MM.1S (cell line): ENCODE measurements around the gene BCAS3.

Experiments
- DNase-seq: peaks from one replicate; pipeline ENCODE4 v3.0.0-alpha.2; 2015
- H2AFZ ChIP-seq: fragments of 300-600 bp; sonication (generic); 2 replicates; pipeline ENCODE4 v1.6.0; 2016; ENCODE audit warnings: antibody characterized with exemption, low read length
- H3F3A ChIP-seq: fragments of 300-600 bp; sonication (generic); 2 replicates; pipeline ENCODE4 v1.6.1; 2016; ENCODE audit warnings: mild to moderate bottlenecking, antibody characterized with exemption, low read length, moderate library complexity, mixed read lengths; ENCODE audit not compliant: insufficient read depth
- H3K27ac ChIP-seq: fragments of 300-600 bp; sonication (generic); 2 replicates; pipeline ENCODE4 v1.5.1; 2016; ENCODE audit warnings: mild to moderate bottlenecking, low read length
- H3K27me3 ChIP-seq: fragments of 300-600 bp; sonication (generic); replicated peaks from 2 replicates; pipeline ENCODE4 v1.6.0; 2016; ENCODE audit warnings: low read length; ENCODE audit not compliant: insufficient read depth
- H3K36me3 ChIP-seq: fragments of 300-600 bp; sonication (generic); replicated peaks from 2 replicates; pipeline ENCODE4 v1.6.1; 2016; ENCODE audit warnings: mild to moderate bottlenecking, low read length, mixed read lengths; ENCODE audit not compliant: insufficient read depth
- H3K4me1 ChIP-seq: fragments of 300-600 bp; sonication (generic); 2 replicates; pipeline ENCODE4 v1.6.1; 2016; ENCODE audit warnings: low read length, mixed read lengths
- H3K4me2 ChIP-seq: fragments of 300-600 bp; sonication (generic); 2 replicates; pipeline ENCODE4 v1.6.0; 2016; ENCODE audit warnings: low read depth, low read length
- H3K4me3 ChIP-seq: fragments of 300-600 bp; sonication (generic); 2 replicates; pipeline ENCODE4 v1.5.1; 2016; ENCODE audit warnings: low read length, mixed read lengths
- H3K79me2 ChIP-seq: fragments of 300-600 bp; sonication (generic); 2 replicates; pipeline ENCODE4 v1.6.1; 2016; ENCODE audit warnings: mixed run types, low read length, mixed read lengths
- H3K9ac ChIP-seq: fragments of 300-600 bp; sonication (generic); 2 replicates; pipeline ENCODE4 v1.6.1; 2016; ENCODE audit warnings: low read length, mixed read lengths
- H3K9me2 ChIP-seq: fragments of 300-600 bp; sonication (generic); replicated peaks from 2 replicates; pipeline ENCODE4 v1.6.1; 2016; ENCODE audit warnings: mild to moderate bottlenecking, low read length, mixed read lengths; ENCODE audit not compliant: insufficient read depth
- H3K9me3 ChIP-seq: fragments of 300-600 bp; sonication (generic); replicated peaks from 2 replicates; pipeline ENCODE4 v1.6.1; 2016; ENCODE audit warnings: mild to moderate bottlenecking, low read length, mixed read lengths; ENCODE audit not compliant: insufficient read depth
- H4K20me1 ChIP-seq: fragments of 300-600 bp; sonication (generic); 2 replicates; pipeline ENCODE4 v1.6.1; 2016; ENCODE audit warnings: mild to moderate bottlenecking, low read length, moderate library complexity, mixed read lengths; ENCODE audit not compliant: insufficient read depth
- CTCF ChIP-seq: fragments of 300-600 bp; sonication (generic); IDR thresholded peaks from 2 replicates; pipeline ENCODE4 v1.5.1; 2016; ENCODE audit warnings: antibody characterized with exemption, low read length, mixed read lengths
- EZH2 ChIP-seq: fragments of 300-600 bp; sonication (generic); optimal IDR thresholded peaks from 2 replicates; pipeline ENCODE3; 2017; ENCODE audit warnings: low read depth, mild to moderate bottlenecking, antibody characterized with exemption, low read length, mixed read lengths
- EZH2phosphoT487 ChIP-seq: fragments of 300-600 bp; sonication (generic); IDR thresholded peaks from 2 replicates; pipeline ENCODE4 v1.6.1; 2018; ENCODE audit warnings: antibody characterized with exemption, low read length

BCAS3 gene

GRCh38 chr17:61161615-61162134 lies 484.0 kb downstream of the BCAS3 start:
- H3K4me1 ChIP-seq: no peaks in the 10 kb centered on the region
- no peaks in the 10 kb centered on the region for H3K9me3 ChIP-seq
- DNase-seq: no peak
- H3K36me3 ChIP-seq: no peaks in the 10 kb centered on the region
- H3K79me2 ChIP-seq: no peaks in the 10 kb centered on the region
- TF ChIP-seq EZH2phosphoT487 (no peak), CTCF (no peak), EZH2 (no peak)
- no peak overlapping the region for H3K4me2 ChIP-seq
- no peaks in the 10 kb centered on the region for H3F3A ChIP-seq
- H3K9ac ChIP-seq: no peak overlapping the region
- H3K27ac ChIP-seq: no peak overlapping the region
- H3K9me2 ChIP-seq: no peaks in the 10 kb centered on the region
- no peak overlapping the region for H3K4me3 ChIP-seq
- no peaks in the 10 kb centered on the region for H4K20me1 ChIP-seq
- no peaks in the 10 kb centered on the region for H3K27me3 ChIP-seq
- no peak overlapping the region for H2AFZ ChIP-seq

- H3K4me3 ChIP-seq: no peak overlapping the region
- no peak overlapping the region for H3K9ac ChIP-seq
- H4K20me1 ChIP-seq: no peaks in the 10 kb centered on the region
- no peak for TF ChIP-seq EZH2
- TF ChIP-seq EZH2phosphoT487: no peak
- TF ChIP-seq CTCF: no peak
- H3K79me2 ChIP-seq: no peaks in the 10 kb centered on the region
- no peaks in the 10 kb centered on the region for H3K4me1 ChIP-seq
- H3K27me3 ChIP-seq: no peaks in the 10 kb centered on the region
- no peaks in the 10 kb centered on the region for H3K36me3 ChIP-seq
- H3K27ac ChIP-seq: no peak overlapping the region
- H3K9me3 ChIP-seq: no peaks in the 10 kb centered on the region
- H3K4me2 ChIP-seq: no peak overlapping the region
- H3F3A ChIP-seq: no peaks in the 10 kb centered on the region
- H2AFZ ChIP-seq: no peak overlapping the region
- H3K9me2 ChIP-seq: no peaks in the 10 kb centered on the region
- DNase-seq: no peak
Measured at GRCh38 chr17:61164517-61164916, 486.9 kb downstream of the BCAS3 start.

GRCh38 chr17:61167075-61167474 lies 489.4 kb downstream of the BCAS3 start:
- no peak overlapping the region for H3K9ac ChIP-seq
- H3K79me2 ChIP-seq: no peaks in the 10 kb centered on the region
- no peaks in the 10 kb centered on the region for H3K27me3 ChIP-seq
- TF ChIP-seq EZH2phosphoT487: no peak
- TF ChIP-seq CTCF: no peak
- no peak for TF ChIP-seq EZH2
- H3K9me2 ChIP-seq: no peaks in the 10 kb centered on the region
- H3F3A ChIP-seq: no peaks in the 10 kb centered on the region
- no peak overlapping the region for H3K4me2 ChIP-seq
- no peaks in the 10 kb centered on the region for H3K4me1 ChIP-seq
- H2AFZ ChIP-seq: no peak overlapping the region
- H3K36me3 ChIP-seq: no peaks in the 10 kb centered on the region
- H3K9me3 ChIP-seq: no peaks in the 10 kb centered on the region
- H4K20me1 ChIP-seq: no peaks in the 10 kb centered on the region
- no peak overlapping the region for H3K27ac ChIP-seq
- DNase-seq: no peak
- H3K4me3 ChIP-seq: no peak overlapping the region
